GM11168 (cell line): ENCODE results near the gene CLIP1.
"Not testable (repeated sequence)": the region's sequence is repeated elsewhere in the genome, so short reads cannot be mapped to it uniquely, and the experiment has no call there.

ENCODE experiments used
- in situ Hi-C: fragments of 300-500 bp; cut with MboI; formaldehyde crosslinking; loops from one replicate; pipeline ENCODE4 v1.12.0; 2022; ENCODE audit warnings: low sequenced_read_pairs; ENCODE audit not compliant: unreplicated experiment

CLIP1 gene

GRCh38 chr12:122437656-122438121 lies 15.2 kb upstream of the CLIP1 start:
- in situ Hi-C loops: no loop called here

- in situ Hi-C loops: no loop called here
These were observed 12.7 kb upstream of the CLIP1 start for GRCh38 chr12:122435186-122435585.

GRCh38 chr12:122429043-122429442 lies 6.6 kb upstream of the CLIP1 start:
- in situ Hi-C loops: not testable (repeated sequence)

GRCh38 chr12:122427403-122427802 lies 4.9 kb upstream of the CLIP1 start:
- in situ Hi-C loops: no loop called here

GRCh38 chr12:122423258-122424165 lies 1.0 kb upstream of the CLIP1 start:
- in situ Hi-C loops: no loop called here

GRCh38 chr12:122422730-122423257 lies 325 bp upstream of the CLIP1 start:
- in situ Hi-C loops: no loop called here

- in situ Hi-C loops: no loop called here
These were observed 1.2 kb downstream of the CLIP1 start for GRCh38 chr12:122421187-122421820.

GRCh38 chr12:122420471-122421162 lies 1.9 kb downstream of the CLIP1 start:
- in situ Hi-C loops: no loop called here

GRCh38 chr12:122419094-122419493 lies 3.4 kb downstream of the CLIP1 start:
- in situ Hi-C loops: not testable (repeated sequence)

GRCh38 chr12:122415665-122416064 lies 6.8 kb downstream of the CLIP1 start:
- in situ Hi-C loops: not testable (repeated sequence)

- in situ Hi-C loops: no loop called here
These were observed 8.7 kb downstream of the CLIP1 start for GRCh38 chr12:122413516-122414404.

- in situ Hi-C loops: no loop called here
These were observed 9.5 kb downstream of the CLIP1 start for GRCh38 chr12:122412851-122413433.

GRCh38 chr12:122411537-122411936 lies 10.9 kb downstream of the CLIP1 start:
- in situ Hi-C loops: no loop called here

GRCh38 chr12:122407208-122407607 lies 15.3 kb downstream of the CLIP1 start:
- in situ Hi-C loops: no loop called here

- in situ Hi-C loops: no loop called here
These were observed 15.7 kb downstream of the CLIP1 start for GRCh38 chr12:122406701-122407164.

GRCh38 chr12:122403831-122404230 lies 18.6 kb downstream of the CLIP1 start:
- in situ Hi-C loops: no loop called here

GRCh38 chr12:122403115-122403770 lies 19.2 kb downstream of the CLIP1 start:
- in situ Hi-C loops: no loop called here

- in situ Hi-C loops: no loop called here
These were observed 20.2 kb downstream of the CLIP1 start for GRCh38 chr12:122402264-122402663.
